H1 (cell line): ENCODE results near the gene NPC1L1. TPM values are rescaled to one million over a fixed set of nuclear protein-coding genes. Genes with fewer than 3 reads are reported as not detected.

Source experiments
- ASH2L ChIP-seq: fragments of 200-600, 300-600 bp; sonication (generic); IDR thresholded peaks from one replicate; pipeline ENCODE4 v1.7.1; 2017; ENCODE audit warnings: low read length
- JUND ChIP-seq: IDR thresholded peaks from 2 replicates; pipeline ENCODE4 v1.6.1; 2011; ENCODE audit warnings: mild to moderate bottlenecking, improper control_type of control experiment, low read length
- PHF8 ChIP-seq: fragments of 200-600 bp; sonication (generic); conservative IDR thresholded peaks from 2 replicates; pipeline ENCODE4 v1.7.1; 2012; ENCODE audit warnings: low read depth, mild to moderate bottlenecking, inconsistent platforms, low read length, moderate library complexity
- POLR2AphosphoS5 ChIP-seq: IDR thresholded peaks from 2 replicates; pipeline ENCODE4 v1.6.1; 2011; ENCODE audit warnings: low read depth, low read length
- RFX5 ChIP-seq: IDR thresholded peaks from 2 replicates; pipeline ENCODE4 v1.6.1; 2011; ENCODE audit warnings: low read depth, low read length, improper control_type of control experiment, borderline replicate concordance
- SIX5 ChIP-seq: IDR thresholded peaks from 2 replicates; pipeline ENCODE4 v1.6.1; 2011; ENCODE audit warnings: mild to moderate bottlenecking, low read depth, low read length
- YY1 ChIP-seq: IDR thresholded peaks from 2 replicates; pipeline ENCODE4 v1.6.1; 2011; ENCODE audit warnings: low read depth, mild to moderate bottlenecking, low read length
- polyA plus RNA-seq, 7 experiments: library from polyadenylated mRNA; depleted of rRNA in 3 of 7; stranded (reverse) in 5 of 7; unstranded in 2 of 7; fragments of >200 nt in 5 of 7; fragments of 200-250 nt in 2 of 7; gene quantifications; 1 replicate in 5 of 7; 2 replicates in 1 of 7; 4 replicates in 1 of 7; pipeline versions ENCODE4 v1.2.1 to v1.2.3, GENCODE V29; 2011 to 2013; ENCODE audit warnings: missing spikeins in 2 of 7, mixed read lengths in 2 of 7
- total RNA-seq: library from RNA; stranded (reverse); fragmentation: NEBNext Ultra II Directional; extraction: Animal tissue kit (Norgen Biotek cat#: 25700); gene quantifications from 2 replicates; pipeline ENCODE4 v1.2.1, GENCODE V29; 2021
- TF ChIP-seq, protein P1 (sequence below): fragments of 300-600 bp; sonication (generic); IDR thresholded peaks from 2 replicates; pipeline ENCODE4 v1.7.1; 2012; ENCODE audit warnings: low read length, moderate library complexity, mild to moderate bottlenecking, inconsistent platforms; ENCODE audit not compliant: insufficient replicate concordance

Gene NPC1L1
- total and polyA plus RNA-seq, 2 of the 8 experiments (the other 6 are each of a cell fraction or from before 2014, with no cell fraction given): 0.06 to 0.21 TPM

DNA sequence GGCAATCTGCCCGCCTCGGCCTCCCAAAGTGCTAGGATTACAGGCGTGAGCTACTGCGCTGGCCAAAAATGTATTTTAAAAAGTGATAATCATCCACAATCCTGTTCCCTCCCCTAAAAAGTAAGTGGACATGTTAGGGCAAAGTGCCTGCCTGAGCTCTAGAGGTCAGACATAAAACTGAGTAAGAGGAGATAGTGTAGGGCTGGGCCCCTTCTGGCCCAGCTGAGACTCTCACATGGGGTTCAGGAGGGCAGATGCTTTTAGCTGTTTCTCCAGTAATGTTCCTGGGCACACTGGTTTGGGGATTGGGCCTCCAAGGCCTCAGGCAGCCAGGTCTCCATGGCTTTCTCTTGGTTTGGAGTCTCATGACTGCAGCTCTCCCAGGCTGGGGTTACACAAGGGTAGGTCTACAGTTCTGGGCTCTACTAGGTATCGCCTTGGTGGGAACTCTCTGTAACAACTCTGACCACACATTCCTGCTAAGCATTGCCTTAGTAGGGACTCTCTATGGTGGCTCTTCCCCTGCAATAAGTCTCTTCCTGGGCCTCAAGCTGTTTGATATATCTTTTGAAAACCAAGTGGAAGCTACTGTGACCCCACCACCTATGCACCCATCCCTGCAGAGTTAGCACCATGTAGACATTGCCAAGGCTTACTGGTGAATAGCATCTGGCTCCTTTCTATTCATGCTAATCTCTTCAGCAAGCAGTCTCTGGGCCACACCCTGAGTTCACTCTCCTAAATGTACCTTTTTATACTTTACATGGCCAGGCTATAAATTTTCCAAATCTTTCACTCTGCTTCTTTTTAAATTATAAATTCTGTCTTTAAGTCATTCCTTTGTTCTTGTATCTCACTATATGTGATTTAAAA, 43.7 kb downstream of the NPC1L1 start (continued):
- TF ChIP-seq, protein P1, sequence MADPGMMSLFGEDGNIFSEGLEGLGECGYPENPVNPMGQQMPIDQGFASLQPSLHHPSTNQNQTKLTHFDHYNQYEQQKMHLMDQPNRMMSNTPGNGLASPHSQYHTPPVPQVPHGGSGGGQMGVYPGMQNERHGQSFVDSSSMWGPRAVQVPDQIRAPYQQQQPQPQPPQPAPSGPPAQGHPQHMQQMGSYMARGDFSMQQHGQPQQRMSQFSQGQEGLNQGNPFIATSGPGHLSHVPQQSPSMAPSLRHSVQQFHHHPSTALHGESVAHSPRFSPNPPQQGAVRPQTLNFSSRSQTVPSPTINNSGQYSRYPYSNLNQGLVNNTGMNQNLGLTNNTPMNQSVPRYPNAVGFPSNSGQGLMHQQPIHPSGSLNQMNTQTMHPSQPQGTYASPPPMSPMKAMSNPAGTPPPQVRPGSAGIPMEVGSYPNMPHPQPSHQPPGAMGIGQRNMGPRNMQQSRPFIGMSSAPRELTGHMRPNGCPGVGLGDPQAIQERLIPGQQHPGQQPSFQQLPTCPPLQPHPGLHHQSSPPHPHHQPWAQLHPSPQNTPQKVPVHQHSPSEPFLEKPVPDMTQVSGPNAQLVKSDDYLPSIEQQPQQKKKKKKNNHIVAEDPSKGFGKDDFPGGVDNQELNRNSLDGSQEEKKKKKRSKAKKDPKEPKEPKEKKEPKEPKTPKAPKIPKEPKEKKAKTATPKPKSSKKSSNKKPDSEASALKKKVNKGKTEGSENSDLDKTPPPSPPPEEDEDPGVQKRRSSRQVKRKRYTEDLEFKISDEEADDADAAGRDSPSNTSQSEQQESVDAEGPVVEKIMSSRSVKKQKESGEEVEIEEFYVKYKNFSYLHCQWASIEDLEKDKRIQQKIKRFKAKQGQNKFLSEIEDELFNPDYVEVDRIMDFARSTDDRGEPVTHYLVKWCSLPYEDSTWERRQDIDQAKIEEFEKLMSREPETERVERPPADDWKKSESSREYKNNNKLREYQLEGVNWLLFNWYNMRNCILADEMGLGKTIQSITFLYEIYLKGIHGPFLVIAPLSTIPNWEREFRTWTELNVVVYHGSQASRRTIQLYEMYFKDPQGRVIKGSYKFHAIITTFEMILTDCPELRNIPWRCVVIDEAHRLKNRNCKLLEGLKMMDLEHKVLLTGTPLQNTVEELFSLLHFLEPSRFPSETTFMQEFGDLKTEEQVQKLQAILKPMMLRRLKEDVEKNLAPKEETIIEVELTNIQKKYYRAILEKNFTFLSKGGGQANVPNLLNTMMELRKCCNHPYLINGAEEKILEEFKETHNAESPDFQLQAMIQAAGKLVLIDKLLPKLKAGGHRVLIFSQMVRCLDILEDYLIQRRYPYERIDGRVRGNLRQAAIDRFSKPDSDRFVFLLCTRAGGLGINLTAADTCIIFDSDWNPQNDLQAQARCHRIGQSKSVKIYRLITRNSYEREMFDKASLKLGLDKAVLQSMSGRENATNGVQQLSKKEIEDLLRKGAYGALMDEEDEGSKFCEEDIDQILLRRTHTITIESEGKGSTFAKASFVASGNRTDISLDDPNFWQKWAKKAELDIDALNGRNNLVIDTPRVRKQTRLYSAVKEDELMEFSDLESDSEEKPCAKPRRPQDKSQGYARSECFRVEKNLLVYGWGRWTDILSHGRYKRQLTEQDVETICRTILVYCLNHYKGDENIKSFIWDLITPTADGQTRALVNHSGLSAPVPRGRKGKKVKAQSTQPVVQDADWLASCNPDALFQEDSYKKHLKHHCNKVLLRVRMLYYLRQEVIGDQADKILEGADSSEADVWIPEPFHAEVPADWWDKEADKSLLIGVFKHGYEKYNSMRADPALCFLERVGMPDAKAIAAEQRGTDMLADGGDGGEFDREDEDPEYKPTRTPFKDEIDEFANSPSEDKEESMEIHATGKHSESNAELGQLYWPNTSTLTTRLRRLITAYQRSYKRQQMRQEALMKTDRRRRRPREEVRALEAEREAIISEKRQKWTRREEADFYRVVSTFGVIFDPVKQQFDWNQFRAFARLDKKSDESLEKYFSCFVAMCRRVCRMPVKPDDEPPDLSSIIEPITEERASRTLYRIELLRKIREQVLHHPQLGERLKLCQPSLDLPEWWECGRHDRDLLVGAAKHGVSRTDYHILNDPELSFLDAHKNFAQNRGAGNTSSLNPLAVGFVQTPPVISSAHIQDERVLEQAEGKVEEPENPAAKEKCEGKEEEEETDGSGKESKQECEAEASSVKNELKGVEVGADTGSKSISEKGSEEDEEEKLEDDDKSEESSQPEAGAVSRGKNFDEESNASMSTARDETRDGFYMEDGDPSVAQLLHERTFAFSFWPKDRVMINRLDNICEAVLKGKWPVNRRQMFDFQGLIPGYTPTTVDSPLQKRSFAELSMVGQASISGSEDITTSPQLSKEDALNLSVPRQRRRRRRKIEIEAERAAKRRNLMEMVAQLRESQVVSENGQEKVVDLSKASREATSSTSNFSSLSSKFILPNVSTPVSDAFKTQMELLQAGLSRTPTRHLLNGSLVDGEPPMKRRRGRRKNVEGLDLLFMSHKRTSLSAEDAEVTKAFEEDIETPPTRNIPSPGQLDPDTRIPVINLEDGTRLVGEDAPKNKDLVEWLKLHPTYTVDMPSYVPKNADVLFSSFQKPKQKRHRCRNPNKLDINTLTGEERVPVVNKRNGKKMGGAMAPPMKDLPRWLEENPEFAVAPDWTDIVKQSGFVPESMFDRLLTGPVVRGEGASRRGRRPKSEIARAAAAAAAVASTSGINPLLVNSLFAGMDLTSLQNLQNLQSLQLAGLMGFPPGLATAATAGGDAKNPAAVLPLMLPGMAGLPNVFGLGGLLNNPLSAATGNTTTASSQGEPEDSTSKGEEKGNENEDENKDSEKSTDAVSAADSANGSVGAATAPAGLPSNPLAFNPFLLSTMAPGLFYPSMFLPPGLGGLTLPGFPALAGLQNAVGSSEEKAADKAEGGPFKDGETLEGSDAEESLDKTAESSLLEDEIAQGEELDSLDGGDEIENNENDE: no peak
- TF ChIP-seq YY1: no peak
- TF ChIP-seq PHF8: no peak
- no peak for TF ChIP-seq SIX5
- no peak for TF ChIP-seq ASH2L
- TF ChIP-seq JUND: no peak
- TF ChIP-seq RFX5: no peak
- TF ChIP-seq POLR2AphosphoS5: no peak
